ENCODE data around the gene SLC28A1. TPM values are rescaled to one million over a fixed set of nuclear protein-coding genes. Genes with fewer than 3 reads are reported as not detected.

SLC28A1 gene
- total RNA-seq, 2 experiments from 2014 or later = not detected

- Mint-ChIP-seq H3K27me3 (no peaks in the 10 kb centered on the region), H3K36me3 (ENCODE audit: low read depth) (no peaks in the 10 kb centered on the region), H3K4me1 (ENCODE audit: low read depth) (no peaks in the 10 kb centered on the region), H3K4me3 (no peak overlapping the region), H3K27ac (no peak overlapping the region), H3K9me3 (no peaks in the 10 kb centered on the region)
- peak; percentile 67 for TF ChIP-seq CTCF (IDR thresholded peaks at IDR 0.05)
- ChIA-PET CTCF (interaction anchor here (0.7 to 3.1 kb wide), 30 partner anchors 9 to 311 kb away, joined by 3 to 19 read pairs (median 3); partner anchors contain the start of gene WDR73), POLR2A (interaction anchor here (1.2 kb wide), 1 partner anchor 274 kb away, joined by 3 read pairs; no protein-coding TSS in a partner anchor)
- peak; percentile 86 for DNase-seq
- intact Hi-C loops (cut with micrococcal nuclease) = loop anchor here (5.0 to 10.0 kb wide), 2 partner anchors 224 to 281 kb away; partner anchors contain the start of genes NMB and WDR73
- peak; percentile 92 for ATAC-seq
Measured at GRCh38 chr15:84878504-84878903, 6.0 kb upstream of the SLC28A1 start.

- no peak for DNase-seq
- TF ChIP-seq CTCF (IDR thresholded peaks at IDR 0.05) = no peak
Measured at GRCh38 chr15:84879088-84879780, 5.2 kb upstream of the SLC28A1 start.

GRCh38 chr15:84880007-84880406 lies 4.5 kb upstream of the SLC28A1 start:
- Mint-ChIP-seq H3K27me3 (no peaks in the 10 kb centered on the region), H3K27ac (no peak overlapping the region), H3K4me3 (no peak overlapping the region), H3K9me3 (no peaks in the 10 kb centered on the region), H3K4me1 (ENCODE audit: low read depth) (no peaks in the 10 kb centered on the region), H3K36me3 (ENCODE audit: low read depth) (no peaks in the 10 kb centered on the region)
- DNase-seq = no peak
- CTCF ChIA-PET = no interaction called here
- no peak for ATAC-seq
- intact Hi-C loops (cut with micrococcal nuclease) = loop anchor here (5.0 kb wide), 1 partner anchor 293 kb away; no protein-coding TSS in a partner anchor
- POLR2A ChIA-PET = no interaction called here
- TF ChIP-seq CTCF (IDR thresholded peaks at IDR 0.05) = no peak

More at GRCh38 chr15:84879088-84879780, 5.2 kb upstream of the SLC28A1 start:
- ChIA-PET CTCF (interaction anchor here (1.0 to 3.1 kb wide), 12 partner anchors 10 to 311 kb away, joined by 3 to 19 read pairs (median 4); partner anchors contain the start of gene WDR73), POLR2A (no interaction called here)
- Mint-ChIP-seq H3K27ac (no peak overlapping the region), H3K4me1 (ENCODE audit: low read depth) (no peaks in the 10 kb centered on the region), H3K4me3 (no peak overlapping the region), H3K27me3 (no peaks in the 10 kb centered on the region), H3K36me3 (ENCODE audit: low read depth) (no peaks in the 10 kb centered on the region), H3K9me3 (no peaks in the 10 kb centered on the region)
- intact Hi-C loops (cut with micrococcal nuclease) = loop anchor here (5.0 to 10.0 kb wide), 2 partner anchors 224 to 282 kb away; partner anchors contain the start of genes NMB and WDR73
- ATAC-seq = no peak

- ATAC-seq = no peak
- Mint-ChIP-seq H3K36me3 (ENCODE audit: low read depth) (no peaks in the 10 kb centered on the region), H3K4me3 (no peak overlapping the region), H3K27me3 (no peaks in the 10 kb centered on the region), H3K9me3 (no peaks in the 10 kb centered on the region), H3K4me1 (ENCODE audit: low read depth) (no peaks in the 10 kb centered on the region), H3K27ac (no peak overlapping the region)
- DNase-seq = no peak
- TF ChIP-seq CTCF (IDR thresholded peaks at IDR 0.05) = no peak
- ChIA-PET CTCF (no interaction called here), POLR2A (no interaction called here)
- intact Hi-C loops (cut with micrococcal nuclease) = loop anchor here (5.0 kb wide), 1 partner anchor 294 kb away; no protein-coding TSS in a partner anchor
Measured at GRCh38 chr15:84880822-84881519, 3.5 kb upstream of the SLC28A1 start.

- TF ChIP-seq CTCF (IDR thresholded peaks at IDR 0.05) = no peak
- ChIA-PET CTCF (no interaction called here), POLR2A (no interaction called here)
- no peaks in the 10 kb centered on the region for H3K36me3 Mint-ChIP-seq (ENCODE audit: low read depth)
- DNase-seq = no peak
- no peak for ATAC-seq
- H3K9me3 Mint-ChIP-seq = no peaks in the 10 kb centered on the region
- no peak overlapping the region for H3K4me3 Mint-ChIP-seq
- no peaks in the 10 kb centered on the region for H3K4me1 Mint-ChIP-seq (ENCODE audit: low read depth)
- no peak overlapping the region for H3K27ac Mint-ChIP-seq
- no peaks in the 10 kb centered on the region for H3K27me3 Mint-ChIP-seq
- intact Hi-C loops (cut with micrococcal nuclease) = loop anchor here (5.0 kb wide), 1 partner anchor 294 kb away; no protein-coding TSS in a partner anchor
Measured at GRCh38 chr15:84881520-84881830, 3.0 kb upstream of the SLC28A1 start.

Measured in activated CD8-positive, alpha-beta T cell treated with anti-CD3 and anti-CD28 coated beads for 36 hours (primary cell).